Measurements from ENCODE around the gene MRPL4.

Gene MRPL4

DNA sequence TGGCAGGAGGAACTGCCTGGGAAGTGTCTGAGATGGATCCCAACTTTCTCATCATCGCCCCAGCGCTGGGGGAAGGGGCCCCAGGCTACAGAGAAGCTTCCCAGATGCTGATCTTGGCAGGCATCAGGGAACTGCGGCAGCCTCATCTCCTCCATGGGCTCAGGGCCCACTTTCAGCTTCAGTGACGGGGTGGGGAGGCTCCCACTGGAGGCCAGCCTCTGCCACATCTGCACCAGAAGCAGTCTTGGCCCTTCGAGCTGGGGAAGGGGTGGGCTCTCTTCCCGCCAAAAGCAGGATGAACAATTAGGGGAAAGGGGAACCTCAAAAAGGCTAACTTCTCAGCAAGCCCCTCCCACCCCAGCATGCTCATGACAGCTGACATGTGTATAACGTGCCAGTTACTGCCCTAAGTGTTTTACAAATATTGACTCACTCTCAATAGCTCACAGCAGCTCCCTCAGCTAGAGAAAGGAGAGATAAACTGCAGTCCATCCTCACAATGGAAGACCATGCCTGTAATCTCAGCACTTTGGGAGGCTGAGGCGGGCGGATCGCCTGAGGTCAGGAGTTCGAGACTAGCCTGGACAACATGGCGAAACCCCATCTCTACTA is 13.7 kb upstream of the MRPL4 start:
- TF ChIP-seq, protein P1, sequence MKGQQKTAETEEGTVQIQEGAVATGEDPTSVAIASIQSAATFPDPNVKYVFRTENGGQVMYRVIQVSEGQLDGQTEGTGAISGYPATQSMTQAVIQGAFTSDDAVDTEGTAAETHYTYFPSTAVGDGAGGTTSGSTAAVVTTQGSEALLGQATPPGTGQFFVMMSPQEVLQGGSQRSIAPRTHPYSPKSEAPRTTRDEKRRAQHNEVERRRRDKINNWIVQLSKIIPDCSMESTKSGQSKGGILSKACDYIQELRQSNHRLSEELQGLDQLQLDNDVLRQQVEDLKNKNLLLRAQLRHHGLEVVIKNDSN (IDR thresholded peaks at IDR 0.05) = no peak
- TF ChIP-seq, protein P2, sequence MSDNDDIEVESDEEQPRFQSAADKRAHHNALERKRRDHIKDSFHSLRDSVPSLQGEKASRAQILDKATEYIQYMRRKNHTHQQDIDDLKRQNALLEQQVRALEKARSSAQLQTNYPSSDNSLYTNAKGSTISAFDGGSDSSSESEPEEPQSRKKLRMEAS (IDR thresholded peaks at IDR 0.05) = no peak
- TF ChIP-seq TCF12 (IDR thresholded peaks at IDR 0.05; ENCODE audit: low read depth) = no peak
- TF ChIP-seq FOXM1 (IDR thresholded peaks at IDR 0.05; ENCODE audit: borderline replicate concordance, low read depth) = no peak
- no peak for TF ChIP-seq EP300 (IDR thresholded peaks at IDR 0.05; ENCODE audit: borderline replicate concordance)
- TF ChIP-seq EGR1 (IDR thresholded peaks at IDR 0.05) = no peak
- TF ChIP-seq CREB1 (IDR thresholded peaks at IDR 0.05; ENCODE audit: low read depth) = no peak
- no peak for TF ChIP-seq NFIC (IDR thresholded peaks at IDR 0.05)
- TF ChIP-seq YY1 (IDR thresholded peaks at IDR 0.05; ENCODE audit: low read depth) = no peak

DNA sequence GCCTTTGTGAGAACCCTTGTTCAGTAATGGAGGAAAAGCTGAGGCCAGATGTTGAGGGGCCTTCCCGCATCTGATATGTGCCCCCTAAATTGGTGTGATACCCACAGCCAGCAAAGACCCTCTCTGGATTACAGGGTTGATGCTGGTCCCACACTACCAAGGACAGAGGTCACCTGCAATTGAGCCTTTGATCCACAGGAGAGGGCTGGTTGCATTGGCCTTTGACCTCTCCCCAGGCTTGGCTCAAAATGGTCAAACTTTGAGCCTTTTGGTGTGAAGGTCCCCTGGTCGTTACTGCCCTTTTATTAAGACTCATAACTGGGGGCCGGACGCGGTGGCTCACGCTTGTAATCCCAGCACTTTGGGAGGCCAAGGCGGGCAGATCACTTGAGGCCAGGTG is 8.4 kb upstream of the MRPL4 start:
- TF ChIP-seq, protein P1 (IDR thresholded peaks at IDR 0.05) = no peak
- TF ChIP-seq ZBTB7A (IDR thresholded peaks at IDR 0.05; ENCODE audit: low read depth) = no peak

- TF ChIP-seq, protein P2 (IDR thresholded peaks at IDR 0.05) = no peak
- no peak for TF ChIP-seq CREB1 (IDR thresholded peaks at IDR 0.05; ENCODE audit: low read depth)
- no peak for TF ChIP-seq TEAD4 (IDR thresholded peaks at IDR 0.05)
- no peak for TF ChIP-seq TAF1 (IDR thresholded peaks at IDR 0.05; ENCODE audit: low read depth)
- TF ChIP-seq FOXM1 (IDR thresholded peaks at IDR 0.05; ENCODE audit: borderline replicate concordance, low read depth) = no peak
- TF ChIP-seq TCF12 (IDR thresholded peaks at IDR 0.05; ENCODE audit: low read depth) = no peak
- TF ChIP-seq EP300 (IDR thresholded peaks at IDR 0.05; ENCODE audit: borderline replicate concordance) = no peak
- TF ChIP-seq CEBPB (IDR thresholded peaks at IDR 0.05) = no peak
- no peak for TF ChIP-seq EGR1 (IDR thresholded peaks at IDR 0.05)
- no peak for TF ChIP-seq NFIC (IDR thresholded peaks at IDR 0.05)
- TF ChIP-seq, protein P1 (IDR thresholded peaks at IDR 0.05) = no peak
- TF ChIP-seq YY1 (IDR thresholded peaks at IDR 0.05; ENCODE audit: low read depth) = no peak
- no peak for TF ChIP-seq RAD21 (IDR thresholded peaks at IDR 0.05; ENCODE audit: low read depth)
- TF ChIP-seq REST (IDR thresholded peaks at IDR 0.05; ENCODE audit: low read depth) = no peak
- TF ChIP-seq ZBTB7A (IDR thresholded peaks at IDR 0.05; ENCODE audit: low read depth) = no peak
Observed at GRCh38 chr19:10245189-10245939, 6.7 kb upstream of the MRPL4 start.

GRCh38 chr19:10246511-10246910 is 5.5 kb upstream of the MRPL4 start:
- TF ChIP-seq EGR1 (IDR thresholded peaks at IDR 0.05) (no peak), CEBPB (IDR thresholded peaks at IDR 0.05) (no peak), YY1 (IDR thresholded peaks at IDR 0.05; ENCODE audit: low read depth) (no peak), ZBTB7A (IDR thresholded peaks at IDR 0.05; ENCODE audit: low read depth) (no peak), TEAD4 (IDR thresholded peaks at IDR 0.05) (no peak), REST (IDR thresholded peaks at IDR 0.05; ENCODE audit: low read depth) (no peak), TCF12 (IDR thresholded peaks at IDR 0.05; ENCODE audit: low read depth) (no peak), CREB1 (IDR thresholded peaks at IDR 0.05; ENCODE audit: low read depth) (no peak), TAF1 (IDR thresholded peaks at IDR 0.05; ENCODE audit: low read depth) (no peak), RAD21 (IDR thresholded peaks at IDR 0.05; ENCODE audit: low read depth) (no peak), FOXM1 (IDR thresholded peaks at IDR 0.05; ENCODE audit: borderline replicate concordance, low read depth) (no peak), NFIC (IDR thresholded peaks at IDR 0.05) (no peak), EP300 (IDR thresholded peaks at IDR 0.05; ENCODE audit: borderline replicate concordance) (no peak)
- TF ChIP-seq, protein P2 (IDR thresholded peaks at IDR 0.05) = no peak
- TF ChIP-seq, protein P1 (IDR thresholded peaks at IDR 0.05) = no peak
